ENCODE measurements around the gene MYH14. TPM values are rescaled to one million over a fixed set of nuclear protein-coding genes. Genes with fewer than 3 reads are reported as not detected.
A peak's percentile ranks its signal among the peaks of the same experiment; 100 is the strongest.
"Not testable (repeated sequence)": the region's sequence is repeated elsewhere in the genome, so short reads cannot be mapped to it uniquely, and the experiment has no call there.

The MYH14 gene
- polyA plus RNA-seq, 1 of the 3 experiments (the other 2 are of a cell fraction): 0.02 TPM

GRCh38 chr19:50233308-50233910 lies 30.0 kb downstream of the MYH14 start:
- Histone ChIP-seq H3K4me1 (ENCODE audit: control insufficient read depth in 1 of 2, insufficient read depth in 2 of 2, low read depth in 1 of 2, low read length in 1 of 2) (no peaks in the 10 kb centered on the region), H3K4me2 (no peak overlapping the region), H3K4me3 (ENCODE audit: low read depth in 2 of 2, low read length in 1 of 2) (no peak overlapping the region), H3K27ac (ENCODE audit: low read depth in 2 of 2, low read length in 1 of 2) (no peak overlapping the region), H3K27me3 (ENCODE audit: insufficient read depth) (peaks cover 86% of the 10 kb centered on the region), H3K79me2 (ENCODE audit: insufficient read depth) (no peaks in the 10 kb centered on the region), H2AFZ (ENCODE audit: low read depth) (no peak overlapping the region), H3F3A (replicated peaks; ENCODE audit: insufficient read depth) (no peaks in the 10 kb centered on the region), H3K9me2 (no peaks in the 10 kb centered on the region), H4K20me1 (ENCODE audit: insufficient read depth) (no peaks in the 10 kb centered on the region), H3K36me3 (replicated peaks in 1 of 2; ENCODE audit: control insufficient read depth in 1 of 2, insufficient read depth in 2 of 2, low read length in 1 of 2) (no peaks in the 10 kb centered on the region), H3K9me3 (no peaks in the 10 kb centered on the region), H3K9ac (no peak overlapping the region)
- 29% methylated on average over 23 of the region's 23 CpGs for WGBS (ENCODE audit: low lambda C conversion rate)
- no peak for DNase-seq
- POLR2A ChIA-PET: no interaction called here
- CTCF ChIA-PET: no interaction called here
- TF ChIP-seq RFX5 (IDR thresholded peaks at IDR 0.05; ENCODE audit: low read length) (no peak), PBX3 (IDR thresholded peaks at IDR 0.05) (no peak), NRF1 (IDR thresholded peaks at IDR 0.05; ENCODE audit: low read depth, low read length) (no peak), IRF3 (IDR thresholded peaks at IDR 0.05; ENCODE audit: low read depth, low read length) (no peak)

- CTCF ChIA-PET: interaction anchor here (0.6 to 2.4 kb wide), 3 partner anchors 25 to 91 kb away, joined by 3 to 7 read pairs (median 3); partner anchors contain the start of gene KCNC3
- H3K9ac ChIP-seq; H3K79me2 ChIP-seq (ENCODE audit: insufficient read depth); DNase-seq; POLR2A ChIA-PET; H3K36me3 ChIP-seq (replicated peaks in 1 of 2; ENCODE audit: control insufficient read depth in 1 of 2, insufficient read depth in 2 of 2, low read length in 1 of 2); H3K9me3 ChIP-seq; H3K27ac ChIP-seq (ENCODE audit: low read depth in 2 of 2, low read length in 1 of 2); H2AFZ ChIP-seq (ENCODE audit: low read depth); H4K20me1 ChIP-seq (ENCODE audit: insufficient read depth); H3K9me2 ChIP-seq; H3F3A ChIP-seq (replicated peaks; ENCODE audit: insufficient read depth); H3K4me3 ChIP-seq (ENCODE audit: low read depth in 2 of 2, low read length in 1 of 2); H3K4me1 ChIP-seq (ENCODE audit: control insufficient read depth in 1 of 2, insufficient read depth in 2 of 2, low read depth in 1 of 2, low read length in 1 of 2); H3K4me2 ChIP-seq: not testable (repeated sequence)
- WGBS (ENCODE audit: low lambda C conversion rate): 8% methylated on average over 11 of the region's 11 CpGs
- peaks cover 82% of the 10 kb centered on the region for H3K27me3 ChIP-seq (ENCODE audit: insufficient read depth)
- peak; percentile 43 for TF ChIP-seq CTCF (IDR thresholded peaks at IDR 0.05)
Measured at GRCh38 chr19:50237493-50237892, 34.1 kb downstream of the MYH14 start.

- no peak overlapping the region for H3K27ac ChIP-seq (ENCODE audit: low read depth in 2 of 2, low read length in 1 of 2)
- no peaks in the 10 kb centered on the region for H3K9me3 ChIP-seq
- H3K36me3 ChIP-seq (replicated peaks in 1 of 2; ENCODE audit: control insufficient read depth in 1 of 2, insufficient read depth in 2 of 2, low read length in 1 of 2): no peaks in the 10 kb centered on the region
- no peak overlapping the region for H3K9ac ChIP-seq
- no peaks in the 10 kb centered on the region for H4K20me1 ChIP-seq (ENCODE audit: insufficient read depth)
- H2AFZ ChIP-seq (ENCODE audit: low read depth): no peak overlapping the region
- H3K4me1 ChIP-seq (ENCODE audit: control insufficient read depth in 1 of 2, insufficient read depth in 2 of 2, low read depth in 1 of 2, low read length in 1 of 2): no peaks in the 10 kb centered on the region
- no peak for TF ChIP-seq POLR2AphosphoS5 (IDR thresholded peaks at IDR 0.05; ENCODE audit: low read depth, low read length)
- no peak for TF ChIP-seq RFX5 (IDR thresholded peaks at IDR 0.05; ENCODE audit: low read length)
- TF ChIP-seq RCOR1 (IDR thresholded peaks at IDR 0.05; ENCODE audit: low read length): no peak
- TF ChIP-seq YY1 (IDR thresholded peaks at IDR 0.05; ENCODE audit: low read depth): no peak
- TF ChIP-seq GATA2 (CRISPR knock-in tag; IDR thresholded peaks at IDR 0.05): no peak
- no peak for TF ChIP-seq GABPA (IDR thresholded peaks at IDR 0.05; ENCODE audit: low read depth)
- TF ChIP-seq TAF1 (IDR thresholded peaks at IDR 0.05; ENCODE audit: borderline replicate concordance, low read depth, low read length): no peak
- no peak for TF ChIP-seq TCF12 (IDR thresholded peaks at IDR 0.05)
- no peak for TF ChIP-seq TEAD4 (IDR thresholded peaks at IDR 0.05; ENCODE audit: borderline replicate concordance, insufficient read depth)
- no peak for TF ChIP-seq MAX (IDR thresholded peaks at IDR 0.05; ENCODE audit: low read depth)
- no peak overlapping the region for H3K4me2 ChIP-seq
- no peak for DNase-seq
- 16% methylated on average over 3 of the region's 4 CpGs for WGBS (ENCODE audit: low lambda C conversion rate)
- H3K79me2 ChIP-seq (ENCODE audit: insufficient read depth): no peaks in the 10 kb centered on the region
- H3F3A ChIP-seq (replicated peaks; ENCODE audit: insufficient read depth): no peaks in the 10 kb centered on the region
- POLR2A ChIA-PET: no interaction called here
- CTCF ChIA-PET: interaction anchor here (0.6 to 2.4 kb wide), 3 partner anchors 25 to 90 kb away, joined by 3 to 7 read pairs (median 3); partner anchors contain the start of gene KCNC3
- H3K4me3 ChIP-seq (ENCODE audit: low read depth in 2 of 2, low read length in 1 of 2): no peak overlapping the region
- H3K27me3 ChIP-seq (ENCODE audit: insufficient read depth): peaks cover 83% of the 10 kb centered on the region
- no peaks in the 10 kb centered on the region for H3K9me2 ChIP-seq
Measured at GRCh38 chr19:50238043-50238442, 34.6 kb downstream of the MYH14 start.

Measured in SK-N-SH (cell line).